PFSK-1 (cell line): ENCODE measurements around the gene RABIF.

ENCODE experiments used
- FOXP2 ChIP-seq: optimal IDR thresholded peaks from 2 replicates; pipeline ENCODE3; 2011; ENCODE audit warnings: borderline replicate concordance, control low read depth, inconsistent platforms; ENCODE audit not compliant: insufficient read depth; ENCODE audit errors: extremely low read length, extremely low read depth
- POLR2AphosphoS5 ChIP-seq: IDR thresholded peaks from 2 replicates; pipeline ENCODE4 v1.6.1; 2012; ENCODE audit warnings: low read depth, mild to moderate bottlenecking, control low read depth, low read length, moderate library complexity
- TAF1 ChIP-seq: IDR thresholded peaks from 2 replicates; pipeline ENCODE4 v1.6.1; 2012; ENCODE audit warnings: low read length, control low read depth, borderline replicate concordance; ENCODE audit not compliant: insufficient read depth
- TF ChIP-seq, protein P1 (sequence below), 2 experiments: IDR thresholded peaks; 2 replicates each; pipeline versions ENCODE4 v1.6.1 to v1.8.0; 2011 to 2012; ENCODE audit warnings: low read depth in 2 of 2, low read length in 2 of 2, control low read depth in 1 of 2, inconsistent platforms in 1 of 2, mild to moderate bottlenecking in 1 of 2, moderate library complexity in 1 of 2; ENCODE audit not compliant: insufficient read depth in 1 of 2

- TF ChIP-seq TAF1 (no peak), FOXP2 (no peak), POLR2AphosphoS5 (no peak)
- TF ChIP-seq, protein P1, sequence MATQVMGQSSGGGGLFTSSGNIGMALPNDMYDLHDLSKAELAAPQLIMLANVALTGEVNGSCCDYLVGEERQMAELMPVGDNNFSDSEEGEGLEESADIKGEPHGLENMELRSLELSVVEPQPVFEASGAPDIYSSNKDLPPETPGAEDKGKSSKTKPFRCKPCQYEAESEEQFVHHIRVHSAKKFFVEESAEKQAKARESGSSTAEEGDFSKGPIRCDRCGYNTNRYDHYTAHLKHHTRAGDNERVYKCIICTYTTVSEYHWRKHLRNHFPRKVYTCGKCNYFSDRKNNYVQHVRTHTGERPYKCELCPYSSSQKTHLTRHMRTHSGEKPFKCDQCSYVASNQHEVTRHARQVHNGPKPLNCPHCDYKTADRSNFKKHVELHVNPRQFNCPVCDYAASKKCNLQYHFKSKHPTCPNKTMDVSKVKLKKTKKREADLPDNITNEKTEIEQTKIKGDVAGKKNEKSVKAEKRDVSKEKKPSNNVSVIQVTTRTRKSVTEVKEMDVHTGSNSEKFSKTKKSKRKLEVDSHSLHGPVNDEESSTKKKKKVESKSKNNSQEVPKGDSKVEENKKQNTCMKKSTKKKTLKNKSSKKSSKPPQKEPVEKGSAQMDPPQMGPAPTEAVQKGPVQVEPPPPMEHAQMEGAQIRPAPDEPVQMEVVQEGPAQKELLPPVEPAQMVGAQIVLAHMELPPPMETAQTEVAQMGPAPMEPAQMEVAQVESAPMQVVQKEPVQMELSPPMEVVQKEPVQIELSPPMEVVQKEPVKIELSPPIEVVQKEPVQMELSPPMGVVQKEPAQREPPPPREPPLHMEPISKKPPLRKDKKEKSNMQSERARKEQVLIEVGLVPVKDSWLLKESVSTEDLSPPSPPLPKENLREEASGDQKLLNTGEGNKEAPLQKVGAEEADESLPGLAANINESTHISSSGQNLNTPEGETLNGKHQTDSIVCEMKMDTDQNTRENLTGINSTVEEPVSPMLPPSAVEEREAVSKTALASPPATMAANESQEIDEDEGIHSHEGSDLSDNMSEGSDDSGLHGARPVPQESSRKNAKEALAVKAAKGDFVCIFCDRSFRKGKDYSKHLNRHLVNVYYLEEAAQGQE (IDR thresholded peaks at IDR 0.05; ENCODE audit: insufficient read depth in 1 of 2, low read depth in 2 of 2, low read length in 2 of 2): no peak
These were observed 16.4 kb upstream of the RABIF start for GRCh38 chr1:202905331-202905730.
